Loucy (cell line): ENCODE data around the gene HOXB3.

ENCODE experiments used
- H2AFZ ChIP-seq: fragments of 200-600 bp; sonication (generic); 2 replicates; pipeline ENCODE4 v1.6.0; 2016; ENCODE audit warnings: antibody characterized with exemption, mild to moderate bottlenecking, low read length, moderate library complexity
- H3F3A ChIP-seq: fragments of 200-600 bp; 2 replicates; pipeline ENCODE4 v1.6.0; 2016; ENCODE audit warnings: antibody characterized with exemption, low read depth, mild to moderate bottlenecking
- H3K27me3 ChIP-seq: fragments of 200-600 bp; sonication (generic); 2 replicates; pipeline ENCODE4 v1.6.1; 2014; ENCODE audit warnings: low read length, mild to moderate bottlenecking; ENCODE audit not compliant: insufficient read depth, poor library complexity, severe bottlenecking
- H3K36me3 ChIP-seq: fragments of 200-600 bp; sonication (generic); 2 replicates; pipeline ENCODE4 v1.6.1; 2016; ENCODE audit warnings: low read length; ENCODE audit not compliant: insufficient read depth
- H3K4me1 ChIP-seq: fragments of 200-600 bp; sonication (generic); 2 replicates; pipeline ENCODE4 v1.5.1; 2014; ENCODE audit warnings: low read length, mild to moderate bottlenecking; ENCODE audit not compliant: insufficient read depth, poor library complexity, severe bottlenecking
- H3K4me2 ChIP-seq: fragments of 200-600 bp; sonication (generic); 2 replicates; pipeline ENCODE4 v1.6.0; 2014; ENCODE audit warnings: antibody characterized with exemption, low read length, low read depth, mild to moderate bottlenecking; ENCODE audit not compliant: poor library complexity, severe bottlenecking
- H3K4me3 ChIP-seq: fragments of 200-600 bp; sonication (generic); 2 replicates; pipeline ENCODE4 v1.5.1; 2014; ENCODE audit warnings: low read length, mild to moderate bottlenecking, mixed read lengths; ENCODE audit not compliant: poor library complexity, severe bottlenecking
- H3K79me2 ChIP-seq: fragments of 200-600 bp; sonication (generic); 2 replicates; pipeline ENCODE4 v1.6.1; 2014; ENCODE audit warnings: low read length; ENCODE audit not compliant: insufficient read depth
- H3K9ac ChIP-seq: fragments of 200-600 bp; sonication (generic); 2 replicates; pipeline ENCODE4 v1.6.0; 2014; ENCODE audit warnings: mild to moderate bottlenecking, low read depth, low read length, moderate library complexity; ENCODE audit not compliant: poor library complexity, severe bottlenecking
- H3K9me2 ChIP-seq: fragments of 200-600 bp; sonication (generic); replicated peaks from 2 replicates; pipeline ENCODE4 v1.6.1; 2016; ENCODE audit warnings: low read depth, low read length, mixed read lengths
- H3K9me3 ChIP-seq: fragments of 200-600 bp; sonication (generic); 2 replicates; pipeline ENCODE4 v1.6.1; 2014; ENCODE audit warnings: mild to moderate bottlenecking, antibody characterized with exemption, low read length, low read depth; ENCODE audit not compliant: insufficient read depth
- H4K20me1 ChIP-seq: fragments of 200-600 bp; sonication (generic); 2 replicates; pipeline ENCODE4 v1.6.0; 2014; ENCODE audit warnings: antibody characterized with exemption, low read length, mild to moderate bottlenecking; ENCODE audit not compliant: insufficient read depth, poor library complexity, severe bottlenecking
- EZH2phosphoT487 ChIP-seq: fragments of 200-600 bp; IDR thresholded peaks from 2 replicates; pipeline ENCODE4 v1.6.1; 2018; ENCODE audit warnings: antibody characterized with exemption, mild to moderate bottlenecking, moderate library complexity, borderline replicate concordance
- TF ChIP-seq, protein P1 (sequence below): fragments of 200-600 bp; sonication (generic); conservative IDR thresholded peaks from 2 replicates; pipeline ENCODE4 v1.5.1; 2014; ENCODE audit warnings: mild to moderate bottlenecking, antibody characterized with exemption, low read length

Gene HOXB3

DNA sequence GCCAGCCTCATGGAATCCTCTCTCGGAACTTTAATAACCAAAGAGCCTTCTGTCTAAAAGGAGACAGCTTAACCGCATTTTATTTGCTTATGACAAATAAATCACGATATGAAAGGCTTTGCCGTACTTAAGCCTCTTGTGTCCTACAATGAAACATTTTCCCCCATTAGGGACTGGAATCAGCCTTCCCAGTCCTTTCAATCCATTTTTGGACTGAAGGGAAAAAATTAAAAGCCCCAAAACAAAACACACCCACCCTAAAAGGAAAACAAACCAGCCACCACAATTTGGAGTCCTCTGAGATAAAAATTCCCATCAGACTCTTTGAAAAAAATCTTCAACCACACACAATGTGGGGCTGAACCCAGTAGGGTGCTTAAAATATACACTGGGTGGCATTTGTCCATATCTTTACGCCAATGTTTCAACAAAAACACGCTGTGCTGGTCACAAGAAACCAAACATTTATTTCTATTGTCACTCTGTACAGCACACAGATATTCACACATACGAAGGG, 14.9 kb downstream of the HOXB3 start:
- no peaks in the 10 kb centered on the region for H3K9me2 ChIP-seq
- TF ChIP-seq, protein P1, sequence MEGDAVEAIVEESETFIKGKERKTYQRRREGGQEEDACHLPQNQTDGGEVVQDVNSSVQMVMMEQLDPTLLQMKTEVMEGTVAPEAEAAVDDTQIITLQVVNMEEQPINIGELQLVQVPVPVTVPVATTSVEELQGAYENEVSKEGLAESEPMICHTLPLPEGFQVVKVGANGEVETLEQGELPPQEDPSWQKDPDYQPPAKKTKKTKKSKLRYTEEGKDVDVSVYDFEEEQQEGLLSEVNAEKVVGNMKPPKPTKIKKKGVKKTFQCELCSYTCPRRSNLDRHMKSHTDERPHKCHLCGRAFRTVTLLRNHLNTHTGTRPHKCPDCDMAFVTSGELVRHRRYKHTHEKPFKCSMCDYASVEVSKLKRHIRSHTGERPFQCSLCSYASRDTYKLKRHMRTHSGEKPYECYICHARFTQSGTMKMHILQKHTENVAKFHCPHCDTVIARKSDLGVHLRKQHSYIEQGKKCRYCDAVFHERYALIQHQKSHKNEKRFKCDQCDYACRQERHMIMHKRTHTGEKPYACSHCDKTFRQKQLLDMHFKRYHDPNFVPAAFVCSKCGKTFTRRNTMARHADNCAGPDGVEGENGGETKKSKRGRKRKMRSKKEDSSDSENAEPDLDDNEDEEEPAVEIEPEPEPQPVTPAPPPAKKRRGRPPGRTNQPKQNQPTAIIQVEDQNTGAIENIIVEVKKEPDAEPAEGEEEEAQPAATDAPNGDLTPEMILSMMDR = no peak
- no peak for TF ChIP-seq EZH2phosphoT487
- H3K79me2 ChIP-seq = peaks cover 98% of the 10 kb centered on the region
- peak overlapping the region; percentile 98 for H3K4me2 ChIP-seq
- peaks cover 5% of the 10 kb centered on the region for H3F3A ChIP-seq
- no peaks in the 10 kb centered on the region for H3K9me3 ChIP-seq
- H3K4me3 ChIP-seq = peak overlapping the region; percentile 89
- H2AFZ ChIP-seq = no peak overlapping the region
- peaks cover 79% of the 10 kb centered on the region for H3K36me3 ChIP-seq
- peaks cover 68% of the 10 kb centered on the region for H4K20me1 ChIP-seq
- H3K4me1 ChIP-seq = peaks cover 81% of the 10 kb centered on the region
- peak overlapping the region; percentile 95 for H3K9ac ChIP-seq
- peaks cover 16% of the 10 kb centered on the region for H3K27me3 ChIP-seq

DNA sequence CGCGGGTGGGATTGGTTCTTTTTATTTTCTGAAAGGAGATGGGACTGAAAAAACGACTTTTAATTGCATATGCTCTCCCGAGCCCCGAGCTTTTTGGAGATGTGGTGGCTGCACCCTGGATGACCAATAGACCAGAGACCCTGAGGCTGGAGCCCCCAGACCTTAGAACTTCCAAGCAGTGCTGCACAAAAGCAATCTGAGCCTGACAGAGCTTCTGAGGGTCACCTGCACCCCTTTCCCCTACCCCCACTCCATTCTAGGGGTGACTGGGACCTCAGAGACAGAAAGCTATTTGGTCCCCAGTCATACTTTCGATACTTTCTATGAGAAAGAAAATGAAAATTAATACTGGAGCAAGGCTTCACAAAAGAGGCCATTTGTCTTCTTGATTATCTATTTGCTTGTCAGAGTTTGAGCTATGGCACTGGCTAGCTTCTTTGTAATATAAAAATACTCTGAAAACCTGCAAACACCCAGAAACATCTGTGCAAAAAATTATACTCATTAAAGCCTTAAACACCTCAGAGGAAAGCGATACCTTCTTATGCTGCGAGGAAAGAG, 15.5 kb downstream of the HOXB3 start:
- H3F3A ChIP-seq = peaks cover 5% of the 10 kb centered on the region
- H3K79me2 ChIP-seq = peaks cover 98% of the 10 kb centered on the region
- H3K4me3 ChIP-seq = peak overlapping the region; percentile 89
- H2AFZ ChIP-seq = no peak overlapping the region
- peaks cover 81% of the 10 kb centered on the region for H3K36me3 ChIP-seq
- no peaks in the 10 kb centered on the region for H3K9me2 ChIP-seq
- peaks cover 82% of the 10 kb centered on the region for H3K4me1 ChIP-seq
- no peaks in the 10 kb centered on the region for H3K9me3 ChIP-seq
- H3K9ac ChIP-seq = peak overlapping the region; percentile 95
- H4K20me1 ChIP-seq = peaks cover 68% of the 10 kb centered on the region
- TF ChIP-seq, protein P1 = no peak
- peaks cover 16% of the 10 kb centered on the region for H3K27me3 ChIP-seq
- peak overlapping the region; percentile 98 for H3K4me2 ChIP-seq

DNA sequence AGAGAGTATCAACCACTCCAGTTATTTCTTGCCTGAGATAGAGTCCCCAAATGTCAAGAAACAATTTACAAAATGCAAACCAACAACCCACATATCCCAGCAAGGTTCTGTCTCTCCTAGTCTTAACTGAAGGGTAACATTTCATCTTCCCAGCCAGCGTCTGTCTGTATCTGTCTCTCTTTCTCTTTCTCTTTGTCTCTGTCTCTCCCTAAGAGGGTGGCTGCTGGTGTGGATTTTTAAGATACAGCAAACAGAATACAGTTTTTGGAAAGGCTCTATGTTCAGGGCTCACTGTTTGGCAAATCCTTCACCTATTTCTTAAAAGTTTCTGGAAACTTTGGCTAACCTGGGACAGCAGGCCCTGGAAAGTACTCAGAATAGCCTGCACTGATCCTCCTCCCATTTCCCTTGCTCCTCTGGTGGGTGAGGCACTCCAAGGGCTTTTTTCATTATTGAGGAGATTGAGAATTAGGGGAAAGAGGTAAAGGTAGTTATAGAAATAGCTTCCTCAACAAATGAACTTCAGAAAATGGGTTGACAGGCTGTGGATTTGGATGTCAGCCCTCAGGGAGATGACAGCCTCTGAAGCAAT, 18.1 kb downstream of the HOXB3 start:
- peak overlapping the region; percentile 98 for H3K4me2 ChIP-seq
- TF ChIP-seq EZH2phosphoT487 = no peak
- TF ChIP-seq, protein P1 = no peak
- H3K4me3 ChIP-seq = peak overlapping the region; percentile 89
- H3F3A ChIP-seq = peaks cover 3% of the 10 kb centered on the region; the same call in 1 of the 2 replicates
- no peak overlapping the region for H2AFZ ChIP-seq
- peaks cover 93% of the 10 kb centered on the region for H3K4me1 ChIP-seq
- H3K9me3 ChIP-seq = no peaks in the 10 kb centered on the region
- H3K79me2 ChIP-seq = peaks cover 100% of the 10 kb centered on the region
- H4K20me1 ChIP-seq = peaks cover 76% of the 10 kb centered on the region
- peaks cover 87% of the 10 kb centered on the region for H3K36me3 ChIP-seq
- H3K9ac ChIP-seq = peak overlapping the region; percentile 95
- H3K9me2 ChIP-seq = no peaks in the 10 kb centered on the region
- peaks cover 1% of the 10 kb centered on the region for H3K27me3 ChIP-seq
